KMS-11 (cell line): ENCODE results near the gene PRB3.

Source experiments
- H2AFZ ChIP-seq: fragments of 200-600 bp; sonication (generic); 2 replicates; pipeline ENCODE4 v1.6.1; 2016; ENCODE audit warnings: antibody characterized with exemption, mixed run types, low read depth
- H3K27ac ChIP-seq: fragments of 200-600 bp; sonication (generic); 2 replicates; pipeline ENCODE4 v1.6.1; 2016; ENCODE audit warnings: mild to moderate bottlenecking, mixed run types
- H3K27me3 ChIP-seq: fragments of 200-600 bp; sonication (generic); 2 replicates; pipeline ENCODE4 v1.6.1; 2017; ENCODE audit warnings: mild to moderate bottlenecking, low read depth, mixed run types, moderate library complexity; ENCODE audit not compliant: insufficient read depth
- H3K36me3 ChIP-seq: fragments of 200-600 bp; sonication (generic); 2 replicates; pipeline ENCODE4 v1.6.1; 2017; ENCODE audit warnings: mild to moderate bottlenecking, mixed run types; ENCODE audit not compliant: insufficient read depth
- H3K4me1 ChIP-seq: fragments of 200-600 bp; sonication (generic); 2 replicates; pipeline ENCODE4 v1.6.1; 2016; ENCODE audit warnings: mild to moderate bottlenecking, low read depth, mixed run types; ENCODE audit not compliant: poor library complexity, severe bottlenecking
- H3K4me2 ChIP-seq: fragments of 200-600 bp; sonication (generic); 2 replicates; pipeline ENCODE4 v1.7.0; 2016; ENCODE audit warnings: mild to moderate bottlenecking, mixed run types
- H3K4me3 ChIP-seq: fragments of 200-600 bp; sonication (generic); IDR thresholded peaks from 2 replicates; pipeline ENCODE4 v1.6.1; 2017; ENCODE audit warnings: low read depth, low read length, mixed read lengths; ENCODE audit not compliant: insufficient read depth
- H3K79me2 ChIP-seq: fragments of 200-600 bp; sonication (generic); 2 replicates; pipeline ENCODE4 v1.6.1; 2016; ENCODE audit warnings: low read depth, mixed run types; ENCODE audit not compliant: insufficient read depth
- H3K9ac ChIP-seq: fragments of 200-600 bp; sonication (generic); 2 replicates; pipeline ENCODE4 v1.6.1; 2016; ENCODE audit warnings: mild to moderate bottlenecking, mixed run types
- H4K20me1 ChIP-seq: fragments of 200-600 bp; sonication (generic); 2 replicates; pipeline ENCODE4 v1.6.1; 2016; ENCODE audit warnings: mild to moderate bottlenecking, mixed run types; ENCODE audit not compliant: insufficient read depth
- CTCF ChIP-seq: fragments of 200-600 bp; sonication (generic); conservative IDR thresholded peaks from 2 replicates; pipeline ENCODE4 v1.6.1; 2017; ENCODE audit warnings: low read depth, mild to moderate bottlenecking, antibody characterized with exemption, low read length, moderate library complexity, mixed read lengths

The PRB3 gene

GRCh38 chr12:11264501-11264900, 5.0 kb downstream of the PRB3 start:
- Histone ChIP-seq H3K27me3 (no peaks in the 10 kb centered on the region), H3K4me1 (no peaks in the 10 kb centered on the region), H3K79me2 (no peaks in the 10 kb centered on the region), H3K9ac (no peak overlapping the region), H3K36me3 (no peaks in the 10 kb centered on the region), H4K20me1 (no peaks in the 10 kb centered on the region), H3K4me3 (no peak overlapping the region), H3K27ac (no peak overlapping the region), H2AFZ (no peak overlapping the region), H3K4me2 (no peak overlapping the region)
- TF ChIP-seq CTCF = no peak

- no peaks in the 10 kb centered on the region for H4K20me1 ChIP-seq
- H3K27ac ChIP-seq = no peak overlapping the region
- H2AFZ ChIP-seq = no peak overlapping the region
- no peaks in the 10 kb centered on the region for H3K27me3 ChIP-seq
- no peak for TF ChIP-seq CTCF
- no peak overlapping the region for H3K4me2 ChIP-seq
- no peak overlapping the region for H3K9ac ChIP-seq
- H3K4me3 ChIP-seq = no peak overlapping the region
- H3K36me3 ChIP-seq = no peaks in the 10 kb centered on the region
- no peaks in the 10 kb centered on the region for H3K79me2 ChIP-seq
- no peaks in the 10 kb centered on the region for H3K4me1 ChIP-seq
Measured at GRCh38 chr12:11246489-11246888, 23.0 kb downstream of the PRB3 start.

- Histone ChIP-seq H3K4me1 (no peaks in the 10 kb centered on the region), H3K27ac (no peak overlapping the region), H2AFZ (no peak overlapping the region), H3K4me3 (no peak overlapping the region), H3K36me3 (no peaks in the 10 kb centered on the region), H3K27me3 (no peaks in the 10 kb centered on the region), H4K20me1 (no peaks in the 10 kb centered on the region), H3K79me2 (no peaks in the 10 kb centered on the region), H3K4me2 (no peak overlapping the region), H3K9ac (no peak overlapping the region)
- TF ChIP-seq CTCF = no peak
Measured at GRCh38 chr12:11242656-11243055, 26.9 kb downstream of the PRB3 start.

- Histone ChIP-seq H3K79me2 (no peaks in the 10 kb centered on the region), H3K27ac (no peak overlapping the region), H4K20me1 (no peaks in the 10 kb centered on the region), H2AFZ (no peak overlapping the region), H3K4me2 (no peak overlapping the region), H3K27me3 (no peaks in the 10 kb centered on the region), H3K36me3 (no peaks in the 10 kb centered on the region), H3K4me3 (no peak overlapping the region), H3K4me1 (no peaks in the 10 kb centered on the region), H3K9ac (no peak overlapping the region)
- TF ChIP-seq CTCF = no peak
Measured at GRCh38 chr12:11240348-11240930, 29.1 kb downstream of the PRB3 start.
